K562 (cell line): ENCODE results near the gene ATP5PB. TPM values are rescaled to one million over a fixed set of nuclear protein-coding genes. Genes with fewer than 3 reads are reported as not detected.

Experiments
- ARID1B ChIP-seq: fragments of 450-650 bp; IDR thresholded peaks from 2 replicates; pipeline ENCODE4 v1.6.1; 2016; ENCODE audit warnings: antibody characterized with exemption, mild to moderate bottlenecking, inconsistent platforms
- GABPB2 ChIP-seq: fragments of 250-450 bp; sonication (Bioruptor Pico); conservative IDR thresholded peaks from 2 replicates; pipeline ENCODE4 v1.5.1; 2021; ENCODE audit warnings: mild to moderate bottlenecking
- HCFC1 ChIP-seq: IDR thresholded peaks from 2 replicates; pipeline ENCODE4 v1.6.1; 2012; ENCODE audit warnings: low read depth, low read length, improper control_type of control experiment
- HDAC3 ChIP-seq: fragments of 450-650 bp; IDR thresholded peaks from 2 replicates; pipeline ENCODE4 v1.6.1; 2018; ENCODE audit warnings: borderline replicate concordance, mild to moderate bottlenecking, moderate library complexity; ENCODE audit not compliant: partially characterized antibody
- POU5F1 ChIP-seq: fragments of 150-350 bp; IDR thresholded peaks from 2 replicates; pipeline ENCODE4 v1.6.1; 2014; ENCODE audit warnings: borderline replicate concordance, low read length, low read depth, mild to moderate bottlenecking; ENCODE audit not compliant: partially characterized antibody
- PRMT5 ChIP-seq: sonication (generic); formaldehyde crosslinking; IDR thresholded peaks from 2 replicates; pipeline ENCODE4 v1.5.0; 2020; ENCODE audit warnings: missing genetic modification reagents
- RAD51 ChIP-seq: fragments of 450-650 bp; IDR thresholded peaks from 2 replicates; pipeline ENCODE4 v1.7.1; 2016; ENCODE audit warnings: low read depth, mild to moderate bottlenecking, borderline replicate concordance
- SP1 ChIP-seq: sonication (generic); formaldehyde crosslinking; IDR thresholded peaks from 2 replicates; pipeline ENCODE4 v1.8.1; 2022; ENCODE audit warnings: mild to moderate bottlenecking, missing genetic modification reagents
- TCF7L2 ChIP-seq: fragments of 150-350 bp; IDR thresholded peaks from 2 replicates; pipeline ENCODE4 v1.6.1; 2016; ENCODE audit warnings: low read depth, mild to moderate bottlenecking, low read length, moderate library complexity
- TRIM24 ChIP-seq, 2 experiments: fragments of 450-650 bp; IDR thresholded peaks; 2 replicates each; pipeline ENCODE4 v1.6.1; 2016
- ZNF324 ChIP-seq: fragments of 250-450 bp; sonication (Bioruptor Pico); IDR thresholded peaks from 2 replicates; pipeline ENCODE4 v1.4.0; 2020; ENCODE audit warnings: mild to moderate bottlenecking
- polyA plus RNA-seq, 8 experiments: library from polyadenylated mRNA; depleted of rRNA in 4 of 8; stranded (reverse) in 5 of 8; unstranded in 3 of 8; fragments of >200 nt; fragmentation: Nextera tagmentation in 2 of 8; fragmentation: Illumina TruSeq in 1 of 8; extraction: Ambion mirVana in 2 of 8; extraction: Trizol in 1 of 8; gene quantifications; 2 replicates each; pipeline versions ENCODE4 v1.2.1 to v1.2.3, GENCODE V29; 2011 to 2014; ENCODE audit warnings: inconsistent platforms in 1 of 8, missing spikeins in 1 of 8
- total RNA-seq, 7 experiments: library from RNA; depleted of rRNA in 6 of 7; stranded (reverse); fragments of >200 nt in 6 of 7; fragmentation: Illumina TruSeq in 2 of 7; extraction: Trizol in 2 of 7; gene quantifications; 2 replicates each; pipeline versions ENCODE4 v1.2.1 to v1.2.3, GENCODE V29; 2011 to 2021; ENCODE audit warnings: low replicate concordance in 1 of 7
- TF ChIP-seq, protein P1 (sequence below), 3 experiments: IDR thresholded peaks in 2 of 3; conservative IDR thresholded peaks in 1 of 3; 2 replicates each; pipeline ENCODE4 v1.5.1; 2011 to 2012; ENCODE audit warnings: low read length in 3 of 3, mild to moderate bottlenecking in 3 of 3, control low read depth in 2 of 3, improper control_type of control experiment in 1 of 3, inconsistent platforms in 1 of 3, low read depth in 1 of 3, mixed read lengths in 1 of 3, moderate library complexity in 1 of 3; ENCODE audit not compliant: insufficient read depth in 2 of 3
- TF ChIP-seq, protein P2 (sequence below): fragments of 450-650 bp; formaldehyde crosslinking; conservative IDR thresholded peaks from 2 replicates; pipeline ENCODE4 v1.4.0; 2022; ENCODE audit warnings: mild to moderate bottlenecking, missing genetic modification characterization
- TF ChIP-seq, protein P3 (sequence below): fragments of 450-650 bp; formaldehyde crosslinking; IDR thresholded peaks from 2 replicates; pipeline ENCODE4 v1.4.0; 2022; ENCODE audit warnings: missing genetic modification characterization
- TF ChIP-seq, protein P4 (sequence below), 2 experiments: IDR thresholded peaks in 1 of 2; conservative IDR thresholded peaks in 1 of 2; 2 replicates each; pipeline ENCODE4 v1.6.1; 2016; ENCODE audit warnings: low read depth in 2 of 2, mild to moderate bottlenecking in 1 of 2, missing compliant biosample characterization in 1 of 2, missing genetic modification characterization in 1 of 2, moderate library complexity in 1 of 2
- TF ChIP-seq, protein P5 (sequence below): sonication (generic); formaldehyde crosslinking; IDR thresholded peaks from 2 replicates; pipeline ENCODE4 v1.8.0; 2022; ENCODE audit warnings: mild to moderate bottlenecking, missing genetic modification reagents
- TF ChIP-seq, protein P6 (sequence below): fragments of 250-450 bp; sonication (Bioruptor Pico); IDR thresholded peaks from 2 replicates; pipeline ENCODE4 v1.8.0; 2021; ENCODE audit warnings: borderline replicate concordance, mild to moderate bottlenecking, moderate library complexity; ENCODE audit not compliant: poor library complexity, severe bottlenecking

Gene ATP5PB
- total and polyA plus RNA-seq, 9 of the 15 experiments (the other 6 are each of a cell fraction or from before 2014, with no cell fraction given) = 651 to 2,735 (median 1,061) TPM

DNA sequence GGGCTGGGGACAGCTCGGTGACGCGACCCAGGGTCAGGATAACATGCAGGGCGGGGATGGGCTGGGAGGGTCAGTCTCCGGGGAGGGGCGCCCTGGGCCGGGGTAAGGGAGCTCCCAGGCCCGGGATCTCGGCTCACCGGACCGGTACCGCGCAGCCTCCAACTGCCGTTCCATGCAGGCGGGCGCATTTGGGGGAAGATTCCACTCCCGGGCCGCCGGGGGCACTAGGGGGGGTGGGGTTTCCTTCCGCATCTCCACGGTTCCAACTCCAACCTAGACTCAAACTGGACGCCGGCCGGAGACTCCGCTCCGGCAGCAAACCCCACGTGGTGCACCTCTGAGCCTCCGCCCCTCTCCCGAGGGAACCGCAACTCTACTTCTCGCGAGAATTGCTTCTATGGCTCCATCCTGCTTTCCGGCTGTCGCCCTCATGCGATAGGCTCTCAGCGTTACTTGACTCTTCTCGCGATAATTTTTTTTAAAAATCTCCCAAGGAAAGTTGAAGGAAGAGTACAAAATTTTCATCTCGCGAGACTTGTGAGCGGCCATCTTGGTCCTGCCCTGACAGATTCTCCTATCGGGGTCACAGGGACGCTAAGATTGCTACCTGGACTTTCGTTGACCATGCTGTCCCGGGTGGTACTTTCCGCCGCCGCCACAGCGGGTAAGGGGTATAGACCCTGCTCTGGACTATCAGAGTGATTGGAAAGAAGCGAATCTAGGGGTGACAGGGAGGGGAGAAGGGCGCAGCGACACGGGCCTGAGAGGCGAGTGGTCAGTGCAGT is at the start of gene ATP5PB, which contains the start of gene WDR77 (continued):
- TF ChIP-seq PRMT5 (CRISPR knock-in tag) (0 out of 2 replicates have a peak, but pooled peaks have one; percentile 58), TRIM24 (IDR thresholded peaks at IDR 0.05) (no peak), SP1 (peak; percentile 48; the same call in 1 of the 2 replicates), GABPB2 (no peak), HDAC3 (no peak), HCFC1 (peak; percentile 52), ZNF324 (CRISPR knock-in tag) (no peak), ARID1B (no peak), RAD51 (peak; percentile 89), POU5F1 (no peak), TCF7L2 (peak; percentile 19; the same call in 1 of the 2 replicates)
- TF ChIP-seq, protein P1, sequence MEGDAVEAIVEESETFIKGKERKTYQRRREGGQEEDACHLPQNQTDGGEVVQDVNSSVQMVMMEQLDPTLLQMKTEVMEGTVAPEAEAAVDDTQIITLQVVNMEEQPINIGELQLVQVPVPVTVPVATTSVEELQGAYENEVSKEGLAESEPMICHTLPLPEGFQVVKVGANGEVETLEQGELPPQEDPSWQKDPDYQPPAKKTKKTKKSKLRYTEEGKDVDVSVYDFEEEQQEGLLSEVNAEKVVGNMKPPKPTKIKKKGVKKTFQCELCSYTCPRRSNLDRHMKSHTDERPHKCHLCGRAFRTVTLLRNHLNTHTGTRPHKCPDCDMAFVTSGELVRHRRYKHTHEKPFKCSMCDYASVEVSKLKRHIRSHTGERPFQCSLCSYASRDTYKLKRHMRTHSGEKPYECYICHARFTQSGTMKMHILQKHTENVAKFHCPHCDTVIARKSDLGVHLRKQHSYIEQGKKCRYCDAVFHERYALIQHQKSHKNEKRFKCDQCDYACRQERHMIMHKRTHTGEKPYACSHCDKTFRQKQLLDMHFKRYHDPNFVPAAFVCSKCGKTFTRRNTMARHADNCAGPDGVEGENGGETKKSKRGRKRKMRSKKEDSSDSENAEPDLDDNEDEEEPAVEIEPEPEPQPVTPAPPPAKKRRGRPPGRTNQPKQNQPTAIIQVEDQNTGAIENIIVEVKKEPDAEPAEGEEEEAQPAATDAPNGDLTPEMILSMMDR (IDR thresholded peaks at IDR 0.05 in 2 of 3, conservative IDR thresholded peaks at IDR 0.05 in 1 of 3; ENCODE audit: insufficient read depth in 2 of 3, low read depth in 1 of 3, low read length in 3 of 3) = peak in 1 of 3 experiments; percentile 29; a peak in 2 of 6 replicates
- TF ChIP-seq, protein P2, sequence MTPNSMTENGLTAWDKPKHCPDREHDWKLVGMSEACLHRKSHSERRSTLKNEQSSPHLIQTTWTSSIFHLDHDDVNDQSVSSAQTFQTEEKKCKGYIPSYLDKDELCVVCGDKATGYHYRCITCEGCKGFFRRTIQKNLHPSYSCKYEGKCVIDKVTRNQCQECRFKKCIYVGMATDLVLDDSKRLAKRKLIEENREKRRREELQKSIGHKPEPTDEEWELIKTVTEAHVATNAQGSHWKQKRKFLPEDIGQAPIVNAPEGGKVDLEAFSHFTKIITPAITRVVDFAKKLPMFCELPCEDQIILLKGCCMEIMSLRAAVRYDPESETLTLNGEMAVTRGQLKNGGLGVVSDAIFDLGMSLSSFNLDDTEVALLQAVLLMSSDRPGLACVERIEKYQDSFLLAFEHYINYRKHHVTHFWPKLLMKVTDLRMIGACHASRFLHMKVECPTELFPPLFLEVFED = 0 out of 2 replicates have a peak, but pooled peaks have one; percentile 66
- TF ChIP-seq, protein P3, sequence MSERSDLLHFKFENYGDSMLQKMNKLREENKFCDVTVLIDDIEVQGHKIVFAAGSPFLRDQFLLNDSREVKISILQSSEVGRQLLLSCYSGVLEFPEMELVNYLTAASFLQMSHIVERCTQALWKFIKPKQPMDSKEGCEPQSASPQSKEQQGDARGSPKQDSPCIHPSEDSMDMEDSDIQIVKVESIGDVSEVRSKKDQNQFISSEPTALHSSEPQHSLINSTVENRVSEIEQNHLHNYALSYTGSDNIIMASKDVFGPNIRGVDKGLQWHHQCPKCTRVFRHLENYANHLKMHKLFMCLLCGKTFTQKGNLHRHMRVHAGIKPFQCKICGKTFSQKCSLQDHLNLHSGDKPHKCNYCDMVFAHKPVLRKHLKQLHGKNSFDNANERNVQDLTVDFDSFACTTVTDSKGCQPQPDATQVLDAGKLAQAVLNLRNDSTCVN (CRISPR knock-in tag) = no peak; the same call in 1 of the 2 replicates
- TF ChIP-seq, protein P4, sequence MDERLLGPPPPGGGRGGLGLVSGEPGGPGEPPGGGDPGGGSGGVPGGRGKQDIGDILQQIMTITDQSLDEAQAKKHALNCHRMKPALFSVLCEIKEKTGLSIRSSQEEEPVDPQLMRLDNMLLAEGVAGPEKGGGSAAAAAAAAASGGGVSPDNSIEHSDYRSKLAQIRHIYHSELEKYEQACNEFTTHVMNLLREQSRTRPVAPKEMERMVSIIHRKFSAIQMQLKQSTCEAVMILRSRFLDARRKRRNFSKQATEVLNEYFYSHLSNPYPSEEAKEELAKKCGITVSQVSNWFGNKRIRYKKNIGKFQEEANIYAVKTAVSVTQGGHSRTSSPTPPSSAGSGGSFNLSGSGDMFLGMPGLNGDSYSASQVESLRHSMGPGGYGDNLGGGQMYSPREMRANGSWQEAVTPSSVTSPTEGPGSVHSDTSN (CRISPR knock-in tag; IDR thresholded peaks at IDR 0.05; ENCODE audit: low read depth) = no peak
- TF ChIP-seq, protein P4 (tag; conservative IDR thresholded peaks at IDR 0.05; ENCODE audit: low read depth) = no peak
- TF ChIP-seq, protein P5, sequence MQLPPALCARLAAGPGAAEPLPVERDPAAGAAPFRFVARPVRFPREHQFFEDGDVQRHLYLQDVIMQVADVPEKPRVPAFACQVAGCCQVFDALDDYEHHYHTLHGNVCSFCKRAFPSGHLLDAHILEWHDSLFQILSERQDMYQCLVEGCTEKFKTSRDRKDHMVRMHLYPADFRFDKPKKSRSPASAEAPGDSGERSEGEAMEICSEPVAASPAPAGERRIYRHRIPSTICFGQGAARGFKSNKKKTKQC (CRISPR knock-in tag) = peak; percentile 75; the same call in 1 of the 2 replicates
- TF ChIP-seq, protein P6, sequence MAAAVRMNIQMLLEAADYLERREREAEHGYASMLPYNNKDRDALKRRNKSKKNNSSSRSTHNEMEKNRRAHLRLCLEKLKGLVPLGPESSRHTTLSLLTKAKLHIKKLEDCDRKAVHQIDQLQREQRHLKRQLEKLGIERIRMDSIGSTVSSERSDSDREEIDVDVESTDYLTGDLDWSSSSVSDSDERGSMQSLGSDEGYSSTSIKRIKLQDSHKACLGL = peak; percentile 86
